ENCODE data around the gene LRG1.

LRG1 gene

DNA sequence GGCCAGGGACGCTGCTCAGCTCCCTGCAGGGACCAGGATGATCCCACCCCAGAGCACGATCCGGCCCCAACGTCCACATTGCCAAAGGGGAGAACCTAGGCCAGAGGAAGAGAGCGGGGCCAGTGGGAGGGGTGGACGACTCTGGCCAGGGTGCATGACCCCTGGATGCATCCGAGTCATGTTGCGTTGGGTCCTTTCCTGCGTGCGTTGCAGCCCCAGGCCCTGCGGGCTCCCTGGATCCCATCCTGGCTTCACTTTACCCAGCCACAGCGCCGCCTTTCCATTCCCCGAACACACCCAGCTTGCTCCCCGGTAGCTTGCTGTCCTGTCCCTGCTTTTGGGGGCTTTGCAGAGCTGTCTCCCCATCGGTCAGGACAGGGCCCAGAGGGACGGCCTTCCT lies 32.0 kb downstream of the LRG1 start:
- Histone ChIP-seq H3K79me2 (ENCODE audit: control insufficient read depth, insufficient read depth, low read length) (no peaks in the 10 kb centered on the region), H3K36me3 (ENCODE audit: control insufficient read depth, insufficient read depth, low read length) (peaks cover 2% of the 10 kb centered on the region), H3K56ac (ENCODE audit: low read length) (no peak overlapping the region), H2BK15ac (replicated peaks; ENCODE audit: low read depth) (no peak overlapping the region), H4K5ac (ENCODE audit: low read length) (no peak overlapping the region), H4K8ac (ENCODE audit: low read depth, low read length) (no peak overlapping the region), H3K18ac (ENCODE audit: low read length) (no peak overlapping the region), H2AK5ac (ENCODE audit: low read length) (no peak overlapping the region), H2BK5ac (ENCODE audit: low read length) (no peak overlapping the region), H3K27ac (ENCODE audit: low read depth, low read length) (no peak overlapping the region), H3K79me1 (ENCODE audit: low read length) (no peaks in the 10 kb centered on the region), H3K4ac (ENCODE audit: low read depth, low read length) (no peak overlapping the region), H3K9ac (ENCODE audit: low read length) (no peak overlapping the region), H3K4me2 (ENCODE audit: low read length) (no peak overlapping the region), H3K23ac (ENCODE audit: low read length) (no peak overlapping the region), H3K4me3 (ENCODE audit: low read length) (no peak overlapping the region), H3K27me3 (ENCODE audit: insufficient read depth, low read length, poor library complexity) (no peaks in the 10 kb centered on the region), H3K4me1 (ENCODE audit: control insufficient read depth, low read depth, low read length) (no peaks in the 10 kb centered on the region), H2BK120ac (ENCODE audit: low read depth, low read length) (no peak overlapping the region)
- DNase-seq: no peak
- no CpG with 5 or more reads among the region's 17 CpGs for WGBS (ENCODE audit: extremely low coverage, insufficient coverage, low lambda C conversion rate)

DNA sequence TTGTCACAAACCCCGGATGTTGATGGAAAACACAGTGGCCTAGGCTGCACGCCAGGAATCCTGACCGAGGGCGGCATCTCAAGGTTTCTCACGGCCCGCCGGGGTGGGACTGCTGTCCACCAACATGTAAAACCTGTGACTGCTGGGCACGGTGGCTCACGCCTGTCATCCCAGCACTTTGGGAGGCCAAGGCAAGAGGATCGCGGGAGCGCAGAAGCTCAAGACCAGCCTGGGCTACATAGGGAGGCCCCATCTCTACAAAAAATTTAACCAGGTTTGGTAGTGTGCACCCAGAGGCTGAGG lies 32.7 kb downstream of the LRG1 start:
- Histone ChIP-seq H2BK120ac (ENCODE audit: low read depth, low read length) (no peak overlapping the region), H3K4me2 (ENCODE audit: low read length) (no peak overlapping the region), H3K27me3 (ENCODE audit: insufficient read depth, low read length, poor library complexity) (no peaks in the 10 kb centered on the region), H3K23ac (ENCODE audit: low read length) (no peak overlapping the region), H3K79me2 (ENCODE audit: control insufficient read depth, insufficient read depth, low read length) (no peaks in the 10 kb centered on the region), H3K56ac (ENCODE audit: low read length) (no peak overlapping the region), H3K79me1 (ENCODE audit: low read length) (no peaks in the 10 kb centered on the region), H3K4me3 (ENCODE audit: low read length) (no peak overlapping the region), H2BK15ac (replicated peaks; ENCODE audit: low read depth) (no peak overlapping the region), H3K36me3 (ENCODE audit: control insufficient read depth, insufficient read depth, low read length) (peaks cover 2% of the 10 kb centered on the region), H3K4ac (ENCODE audit: low read depth, low read length) (no peak overlapping the region), H3K4me1 (ENCODE audit: control insufficient read depth, low read depth, low read length) (no peaks in the 10 kb centered on the region), H3K9ac (ENCODE audit: low read length) (no peak overlapping the region), H2AK5ac (ENCODE audit: low read length) (no peak overlapping the region), H3K18ac (ENCODE audit: low read length) (no peak overlapping the region), H3K27ac (ENCODE audit: low read depth, low read length) (no peak overlapping the region), H2BK5ac (ENCODE audit: low read length) (no peak overlapping the region), H4K8ac (ENCODE audit: low read depth, low read length) (no peak overlapping the region), H4K5ac (ENCODE audit: low read length) (no peak overlapping the region)
- DNase-seq: no peak
- no CpG with 5 or more reads among the region's 12 CpGs for WGBS (ENCODE audit: extremely low coverage, insufficient coverage, low lambda C conversion rate)

DNA sequence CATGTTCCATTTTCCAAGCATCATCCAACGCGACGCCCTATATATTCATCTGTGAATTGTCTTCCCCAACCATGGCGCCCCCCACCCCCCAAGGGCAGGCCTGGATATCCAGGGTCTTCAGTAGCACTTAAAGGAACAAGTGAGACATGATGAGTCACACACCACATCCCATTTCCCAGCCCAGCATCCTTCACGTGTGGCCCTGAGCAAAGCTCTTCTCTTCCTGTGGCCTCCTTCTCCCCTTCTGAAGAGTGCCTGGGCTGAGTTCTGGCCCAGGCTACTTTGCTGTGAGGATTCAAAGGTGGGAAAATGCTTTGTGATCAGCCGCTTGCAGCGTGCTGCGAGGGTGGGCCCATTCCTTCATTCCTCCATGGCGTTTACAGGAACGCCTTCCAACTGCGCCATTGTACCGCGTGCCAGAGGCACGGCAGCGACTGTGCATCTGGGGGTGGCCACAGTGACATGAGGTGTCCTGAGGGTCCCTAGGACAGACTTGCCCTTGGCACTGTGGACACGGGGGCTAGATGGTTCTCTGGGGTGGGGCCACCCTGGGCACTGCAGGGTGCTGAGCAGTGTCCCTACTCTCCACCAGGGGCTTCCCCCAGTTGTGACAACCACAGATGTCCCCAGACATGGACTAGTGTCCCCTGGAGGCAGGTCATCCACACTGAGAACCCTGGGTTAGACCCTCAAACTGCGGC lies 33.2 kb downstream of the LRG1 start:
- no peak for DNase-seq
- WGBS (ENCODE audit: extremely low coverage, insufficient coverage, low lambda C conversion rate): no CpG with 5 or more reads among the region's 17 CpGs

DNA sequence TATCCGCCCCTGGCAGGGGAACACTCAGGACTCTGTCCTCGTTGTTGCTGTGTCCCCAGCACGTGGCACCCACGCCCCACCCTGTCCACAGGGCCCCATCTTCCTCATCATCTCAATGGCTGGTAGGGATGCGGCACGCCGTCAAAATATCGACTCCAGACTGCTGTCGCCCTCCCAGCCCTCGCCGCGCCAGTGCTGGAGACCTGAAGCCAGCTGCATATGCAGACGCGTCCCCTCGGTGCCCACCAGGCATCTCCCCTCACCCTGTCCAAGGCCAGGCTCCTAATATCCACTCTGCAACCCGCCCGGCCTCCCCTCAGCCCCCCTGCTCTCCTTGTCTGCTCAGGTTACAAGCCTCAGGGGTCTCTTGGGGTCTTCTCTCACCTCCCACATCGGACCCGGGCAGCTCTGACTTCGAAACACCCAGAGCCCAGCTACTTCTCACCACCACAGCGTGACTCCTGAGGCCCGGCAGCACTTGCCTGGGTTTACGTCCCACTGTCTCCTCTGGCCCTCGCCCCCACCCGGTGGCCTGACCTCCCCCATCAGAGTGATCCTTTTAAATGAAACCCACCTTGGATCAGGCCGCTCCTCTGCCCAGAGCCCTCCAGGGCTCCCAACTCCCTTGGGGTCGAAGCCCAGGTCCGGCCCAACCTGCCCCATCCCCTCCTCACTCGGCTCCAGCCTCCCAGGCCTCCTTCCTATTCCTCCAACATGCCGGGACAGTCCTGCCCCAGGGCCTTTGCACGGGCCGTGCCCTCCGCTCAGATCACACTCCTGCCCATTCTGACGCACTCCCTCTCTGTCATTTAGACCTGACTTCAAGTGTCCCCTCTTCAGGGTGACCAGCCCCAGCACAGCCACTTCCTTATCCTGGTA lies 34.0 kb downstream of the LRG1 start:
- Histone ChIP-seq H3K4me3 (ENCODE audit: low read length) (no peak overlapping the region), H3K79me1 (ENCODE audit: low read length) (no peaks in the 10 kb centered on the region), H3K4me1 (ENCODE audit: control insufficient read depth, low read depth, low read length) (no peaks in the 10 kb centered on the region), H4K8ac (ENCODE audit: low read depth, low read length) (no peak overlapping the region), H3K4me2 (ENCODE audit: low read length) (no peak overlapping the region), H3K27me3 (ENCODE audit: insufficient read depth, low read length, poor library complexity) (no peaks in the 10 kb centered on the region), H3K9ac (ENCODE audit: low read length) (no peak overlapping the region), H3K56ac (ENCODE audit: low read length) (no peak overlapping the region), H3K18ac (ENCODE audit: low read length) (no peak overlapping the region), H2BK15ac (replicated peaks; ENCODE audit: low read depth) (no peak overlapping the region), H4K5ac (ENCODE audit: low read length) (no peak overlapping the region), H2AK5ac (ENCODE audit: low read length) (no peak overlapping the region), H3K4ac (ENCODE audit: low read depth, low read length) (no peak overlapping the region), H2BK120ac (ENCODE audit: low read depth, low read length) (no peak overlapping the region), H3K23ac (ENCODE audit: low read length) (no peak overlapping the region), H3K27ac (ENCODE audit: low read depth, low read length) (no peak overlapping the region), H3K36me3 (ENCODE audit: control insufficient read depth, insufficient read depth, low read length) (peaks cover 7% of the 10 kb centered on the region), H2BK5ac (ENCODE audit: low read length) (no peak overlapping the region), H3K79me2 (ENCODE audit: control insufficient read depth, insufficient read depth, low read length) (no peaks in the 10 kb centered on the region)
- no peak for DNase-seq
- WGBS (ENCODE audit: extremely low coverage, insufficient coverage, low lambda C conversion rate): no CpG with 5 or more reads among the region's 34 CpGs

More for the DNA sequence above, 33.2 kb downstream of the LRG1 start:
- H3K4me2 ChIP-seq (ENCODE audit: low read length): no peak overlapping the region
- H3K36me3 ChIP-seq (ENCODE audit: control insufficient read depth, insufficient read depth, low read length): peaks cover 2% of the 10 kb centered on the region
- no peak overlapping the region for H3K27ac ChIP-seq (ENCODE audit: low read depth, low read length)
- H3K9ac ChIP-seq (ENCODE audit: low read length): no peak overlapping the region
- H3K79me2 ChIP-seq (ENCODE audit: control insufficient read depth, insufficient read depth, low read length): no peaks in the 10 kb centered on the region
- no peak overlapping the region for H3K4ac ChIP-seq (ENCODE audit: low read depth, low read length)
- no peaks in the 10 kb centered on the region for H3K4me1 ChIP-seq (ENCODE audit: control insufficient read depth, low read depth, low read length)
- H4K8ac ChIP-seq (ENCODE audit: low read depth, low read length): no peak overlapping the region
- H2AK5ac ChIP-seq (ENCODE audit: low read length): no peak overlapping the region
- H3K4me3 ChIP-seq (ENCODE audit: low read length): no peak overlapping the region
- no peak overlapping the region for H2BK15ac ChIP-seq (replicated peaks; ENCODE audit: low read depth)
- no peak overlapping the region for H3K23ac ChIP-seq (ENCODE audit: low read length)
- no peak overlapping the region for H3K18ac ChIP-seq (ENCODE audit: low read length)
- no peaks in the 10 kb centered on the region for H3K27me3 ChIP-seq (ENCODE audit: insufficient read depth, low read length, poor library complexity)
- H2BK120ac ChIP-seq (ENCODE audit: low read depth, low read length): no peak overlapping the region
- H4K5ac ChIP-seq (ENCODE audit: low read length): no peak overlapping the region
- no peak overlapping the region for H3K56ac ChIP-seq (ENCODE audit: low read length)
- no peaks in the 10 kb centered on the region for H3K79me1 ChIP-seq (ENCODE audit: low read length)
- no peak overlapping the region for H2BK5ac ChIP-seq (ENCODE audit: low read length)

DNA sequence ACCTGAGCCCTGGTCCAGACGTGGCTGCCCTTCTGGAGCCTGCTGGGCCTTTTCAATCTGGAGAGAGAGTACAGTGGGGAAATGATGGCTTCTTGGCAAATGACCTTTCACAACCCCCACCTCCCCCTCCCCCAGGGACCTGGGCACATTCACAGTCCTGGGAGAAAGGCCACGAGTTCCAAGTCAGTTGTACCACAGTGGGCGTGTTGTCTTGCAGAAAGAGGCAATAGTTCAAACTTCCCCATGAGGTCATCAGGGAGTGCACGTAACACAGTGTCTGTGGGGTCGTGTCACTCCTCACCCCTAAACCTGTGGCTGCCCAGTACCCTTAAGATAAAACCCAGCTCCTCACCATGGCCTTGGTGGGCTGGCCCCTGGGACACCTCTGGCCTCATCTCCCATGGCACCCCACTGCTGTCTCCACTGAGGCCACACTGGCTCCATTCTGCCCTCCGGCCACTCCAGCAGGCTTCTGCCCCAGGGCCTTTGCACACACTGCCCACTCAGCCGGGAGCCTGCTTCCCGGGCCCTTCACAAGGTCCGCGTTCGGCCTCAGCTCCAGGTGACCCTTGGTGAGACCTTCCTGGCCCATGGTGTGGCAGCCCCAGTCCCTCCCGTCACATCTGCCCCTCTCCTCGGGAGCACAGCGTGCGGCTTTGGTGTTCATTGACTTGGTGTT lies 34.8 kb downstream of the LRG1 start:
- Histone ChIP-seq H3K56ac (ENCODE audit: low read length) (no peak overlapping the region), H2BK120ac (ENCODE audit: low read depth, low read length) (no peak overlapping the region), H4K8ac (ENCODE audit: low read depth, low read length) (no peak overlapping the region), H3K79me1 (ENCODE audit: low read length) (no peaks in the 10 kb centered on the region), H3K27ac (ENCODE audit: low read depth, low read length) (no peak overlapping the region), H3K9ac (ENCODE audit: low read length) (no peak overlapping the region), H3K18ac (ENCODE audit: low read length) (no peak overlapping the region), H3K27me3 (ENCODE audit: insufficient read depth, low read length, poor library complexity) (no peaks in the 10 kb centered on the region), H2BK5ac (ENCODE audit: low read length) (no peak overlapping the region), H2AK5ac (ENCODE audit: low read length) (no peak overlapping the region), H3K4me2 (ENCODE audit: low read length) (no peak overlapping the region), H3K79me2 (ENCODE audit: control insufficient read depth, insufficient read depth, low read length) (no peaks in the 10 kb centered on the region), H3K4me1 (ENCODE audit: control insufficient read depth, low read depth, low read length) (no peaks in the 10 kb centered on the region), H4K5ac (ENCODE audit: low read length) (no peak overlapping the region), H3K36me3 (ENCODE audit: control insufficient read depth, insufficient read depth, low read length) (peaks cover 8% of the 10 kb centered on the region), H3K23ac (ENCODE audit: low read length) (no peak overlapping the region), H3K4me3 (ENCODE audit: low read length) (no peak overlapping the region), H3K4ac (ENCODE audit: low read depth, low read length) (no peak overlapping the region), H2BK15ac (replicated peaks; ENCODE audit: low read depth) (no peak overlapping the region)
- WGBS (ENCODE audit: extremely low coverage, insufficient coverage, low lambda C conversion rate): no CpG with 5 or more reads among the region's 15 CpGs
- DNase-seq: no peak
